Nephron progenitor cell (in vitro differentiated cells): ENCODE results near the gene NCKAP5L.
A peak's percentile ranks its signal among the peaks of the same experiment; 100 is the strongest.
"Not testable (repeated sequence)": the region's sequence is repeated elsewhere in the genome, so short reads cannot be mapped to it uniquely, and the experiment has no call there.

Experiments
- DNase-seq: peaks from one replicate; pipeline ENCODE4 v3.0.0; 2021
- H3K27ac Mint-ChIP-seq: 2 replicates; pipeline ENCODE4 v1.8.0; 2021; ENCODE audit warnings: mild to moderate bottlenecking, moderate library complexity, mixed read lengths
- H3K27me3 Mint-ChIP-seq: 2 replicates; pipeline ENCODE4 v1.8.0; 2021; ENCODE audit warnings: mild to moderate bottlenecking, low read depth, mixed read lengths; ENCODE audit not compliant: poor library complexity
- H3K36me3 Mint-ChIP-seq: 2 replicates; pipeline ENCODE4 v1.8.0; 2021; ENCODE audit warnings: low read depth, mixed read lengths
- H3K4me1 Mint-ChIP-seq: 2 replicates; pipeline ENCODE4 v1.8.0; 2021; ENCODE audit warnings: mixed read lengths
- H3K4me3 Mint-ChIP-seq: 2 replicates; pipeline ENCODE4 v1.8.0; 2021; ENCODE audit warnings: mild to moderate bottlenecking, moderate library complexity, mixed read lengths
- H3K9me3 Mint-ChIP-seq: 2 replicates; pipeline ENCODE4 v1.8.0; 2021; ENCODE audit warnings: mild to moderate bottlenecking, moderate library complexity, mixed read lengths
- CTCF ChIP-seq: fragments of 200-600 bp; sonication (generic); IDR thresholded peaks from 2 replicates; pipeline ENCODE4 v1.5.0; 2021; ENCODE audit warnings: antibody characterized with exemption

Gene NCKAP5L

GRCh38 chr12:49777800-49778748, 50.1 kb downstream of the NCKAP5L start:
- H3K4me3 Mint-ChIP-seq, result no peak overlapping the region

GRCh38 chr12:49777341-49777740, 50.9 kb downstream of the NCKAP5L start:
- H3K9me3 Mint-ChIP-seq, result no peaks in the 10 kb centered on the region
- H3K27me3 Mint-ChIP-seq, result peaks cover 42% of the 10 kb centered on the region
- peaks cover 20% of the 10 kb centered on the region for H3K4me1 Mint-ChIP-seq
- H3K36me3 Mint-ChIP-seq, result no peaks in the 10 kb centered on the region
- DNase-seq, result no peak
- no peak overlapping the region for H3K27ac Mint-ChIP-seq
- no peak for TF ChIP-seq CTCF
- no peak overlapping the region for H3K4me3 Mint-ChIP-seq

More at GRCh38 chr12:49777800-49778748, 50.1 kb downstream of the NCKAP5L start:
- Mint-ChIP-seq H3K4me1 (peaks cover 20% of the 10 kb centered on the region), H3K27me3 (peaks cover 42% of the 10 kb centered on the region), H3K36me3 (no peaks in the 10 kb centered on the region), H3K27ac (no peak overlapping the region), H3K9me3 (no peaks in the 10 kb centered on the region)
- peak; percentile 78 for TF ChIP-seq CTCF
- DNase-seq, result peak; percentile 75

- no peak for DNase-seq
- H3K9me3 Mint-ChIP-seq, result no peaks in the 10 kb centered on the region
- no peaks in the 10 kb centered on the region for H3K36me3 Mint-ChIP-seq
- H3K4me1 Mint-ChIP-seq, result peaks cover 20% of the 10 kb centered on the region
- no peak for TF ChIP-seq CTCF
- H3K4me3 Mint-ChIP-seq, result no peak overlapping the region
- peaks cover 42% of the 10 kb centered on the region for H3K27me3 Mint-ChIP-seq
- no peak overlapping the region for H3K27ac Mint-ChIP-seq
These were observed 51.4 kb downstream of the NCKAP5L start for GRCh38 chr12:49776858-49777257.

GRCh38 chr12:49776413-49776812, 51.8 kb downstream of the NCKAP5L start:
- H3K27ac Mint-ChIP-seq, result no peak overlapping the region
- DNase-seq, result peak; percentile 52
- peaks cover 20% of the 10 kb centered on the region for H3K4me1 Mint-ChIP-seq
- H3K27me3 Mint-ChIP-seq, result peaks cover 42% of the 10 kb centered on the region
- H3K4me3 Mint-ChIP-seq, result no peak overlapping the region
- no peaks in the 10 kb centered on the region for H3K9me3 Mint-ChIP-seq
- TF ChIP-seq CTCF, result peak; percentile 72
- H3K36me3 Mint-ChIP-seq, result no peaks in the 10 kb centered on the region

- H3K9me3 Mint-ChIP-seq, H3K27ac Mint-ChIP-seq, DNase-seq, H3K4me3 Mint-ChIP-seq, H3K36me3 Mint-ChIP-seq: not testable (repeated sequence)
- peaks cover 18% of the 10 kb centered on the region for H3K4me1 Mint-ChIP-seq
- peaks cover 24% of the 10 kb centered on the region for H3K27me3 Mint-ChIP-seq
These were observed 55.1 kb downstream of the NCKAP5L start for GRCh38 chr12:49773102-49773501.

- H3K27me3 Mint-ChIP-seq, result peaks cover 9% of the 10 kb centered on the region
- peaks cover 28% of the 10 kb centered on the region for H3K36me3 Mint-ChIP-seq
- no peak overlapping the region for H3K4me3 Mint-ChIP-seq
- no peaks in the 10 kb centered on the region for H3K4me1 Mint-ChIP-seq
- no peaks in the 10 kb centered on the region for H3K9me3 Mint-ChIP-seq
- H3K27ac Mint-ChIP-seq, result peak overlapping the region; percentile 4
- no peak for DNase-seq
- TF ChIP-seq CTCF, result no peak
These were observed 60.9 kb downstream of the NCKAP5L start for GRCh38 chr12:49767333-49767732.
